K562 (cell line): Measurements from ENCODE around the gene HOXB4. TPM values are rescaled to one million over a fixed set of nuclear protein-coding genes. Genes with fewer than 3 reads are reported as not detected.

Source experiments
- CTCFL ChIP-seq: IDR thresholded peaks from 2 replicates; pipeline ENCODE4 v1.6.1; 2011; ENCODE audit warnings: borderline replicate concordance, low read depth, mild to moderate bottlenecking, moderate library complexity, low read length; ENCODE audit not compliant: insufficient read depth, poor library complexity, severe bottlenecking
- FOXJ2 ChIP-seq: fragments of 200-800 bp; sonication (Bioruptor generic); IDR thresholded peaks from 2 replicates; pipeline ENCODE4 v1.6.1; 2016; ENCODE audit warnings: missing genetic modification characterization, missing compliant biosample characterization
- HNRNPUL1 ChIP-seq: fragments of 200-400 bp; formaldehyde crosslinking; IDR thresholded peaks from 2 replicates; pipeline ENCODE4 v1.6.1; 2017; ENCODE audit warnings: low read length
- KDM5B ChIP-seq: fragments of 200-600 bp; sonication (generic); IDR thresholded peaks from 2 replicates; pipeline ENCODE4 v1.6.1; 2012; ENCODE audit warnings: low read depth, mild to moderate bottlenecking, moderate library complexity, low read length, control low read depth, inconsistent platforms; ENCODE audit not compliant: insufficient replicate concordance
- MNT ChIP-seq, 2 experiments: fragments of 450-650 bp; conservative IDR thresholded peaks; 2 replicates each; pipeline ENCODE4 v1.6.1; 2017; ENCODE audit warnings: mild to moderate bottlenecking in 2 of 2, moderate library complexity in 2 of 2
- NFATC3 ChIP-seq: fragments of 450-650 bp; IDR thresholded peaks from 2 replicates; pipeline ENCODE4 v1.6.1; 2017; ENCODE audit warnings: mild to moderate bottlenecking
- PHB ChIP-seq: fragments of 250-450 bp; sonication (Bioruptor Pico); IDR thresholded peaks from 2 replicates; pipeline ENCODE4 v1.5.0; 2021
- POLR2B ChIP-seq: fragments of 450-650 bp; IDR thresholded peaks from 2 replicates; pipeline ENCODE4 v1.6.1; 2018; ENCODE audit warnings: low read depth; ENCODE audit not compliant: partially characterized antibody
- RBFOX2 ChIP-seq: fragments of 200-400 bp; formaldehyde crosslinking; IDR thresholded peaks from 2 replicates; pipeline ENCODE4 v1.6.1; 2017; ENCODE audit warnings: low read depth, mild to moderate bottlenecking, low read length, moderate library complexity
- RBM17 ChIP-seq: fragments of 200-400 bp; formaldehyde crosslinking; IDR thresholded peaks from 2 replicates; pipeline ENCODE4 v1.6.1; 2017; ENCODE audit warnings: low read depth, mild to moderate bottlenecking, low read length, borderline replicate concordance
- ZBTB9 ChIP-seq: fragments of 450-650 bp; formaldehyde crosslinking; IDR thresholded peaks from 2 replicates; pipeline ENCODE4 v1.4.0; 2020; ENCODE audit warnings: mild to moderate bottlenecking, moderate library complexity
- ZNF239 ChIP-seq: fragments of 250-450 bp; sonication (Bioruptor Pico); IDR thresholded peaks from 2 replicates; pipeline ENCODE4 v1.4.0; 2020; ENCODE audit warnings: mild to moderate bottlenecking
- ZNF561 ChIP-seq: fragments of 450-650 bp; formaldehyde crosslinking; conservative IDR thresholded peaks from 2 replicates; pipeline ENCODE4 v1.4.0; 2020; ENCODE audit warnings: mild to moderate bottlenecking, moderate library complexity
- polyA plus RNA-seq, 8 experiments: library from polyadenylated mRNA; depleted of rRNA in 4 of 8; stranded (reverse) in 5 of 8; unstranded in 3 of 8; fragments of >200 nt; fragmentation: Nextera tagmentation in 2 of 8; fragmentation: Illumina TruSeq in 1 of 8; extraction: Ambion mirVana in 2 of 8; extraction: Trizol in 1 of 8; gene quantifications; 2 replicates each; pipeline versions ENCODE4 v1.2.1 to v1.2.3, GENCODE V29; 2011 to 2014; ENCODE audit warnings: inconsistent platforms in 1 of 8, missing spikeins in 1 of 8
- total RNA-seq, 7 experiments: library from RNA; depleted of rRNA in 6 of 7; stranded (reverse); fragments of >200 nt in 6 of 7; fragmentation: Illumina TruSeq in 2 of 7; extraction: Trizol in 2 of 7; gene quantifications; 2 replicates each; pipeline versions ENCODE4 v1.2.1 to v1.2.3, GENCODE V29; 2011 to 2021; ENCODE audit warnings: low replicate concordance in 1 of 7
- TF ChIP-seq, protein P1 (sequence below): fragments of 450-650 bp; formaldehyde crosslinking; conservative IDR thresholded peaks from 2 replicates; pipeline ENCODE4 v1.4.0; 2022; ENCODE audit warnings: mild to moderate bottlenecking, missing genetic modification characterization
- TF ChIP-seq, protein P2 (sequence below): fragments of 250-450 bp; sonication (Bioruptor Pico); IDR thresholded peaks from 2 replicates; pipeline ENCODE4 v1.5.0; 2021; ENCODE audit warnings: mild to moderate bottlenecking, borderline replicate concordance

Gene HOXB4
- total and polyA plus RNA-seq, 9 of the 15 experiments (the other 6 are each of a cell fraction or from before 2014, with no cell fraction given): 1.6 to 34.9 (median 14.9) TPM

- peak in 1 of 2 experiments; percentile 32; a peak in 1 of 4 replicates for TF ChIP-seq MNT (conservative IDR thresholded peaks at IDR 0.05)
- TF ChIP-seq ZNF239: no peak
- no peak for TF ChIP-seq FOXJ2
- TF ChIP-seq CTCFL: no peak
- no peak for TF ChIP-seq ZNF561 (CRISPR knock-in tag)
- TF ChIP-seq RBM17: no peak
- no peak for TF ChIP-seq NFATC3
- TF ChIP-seq, protein P1, sequence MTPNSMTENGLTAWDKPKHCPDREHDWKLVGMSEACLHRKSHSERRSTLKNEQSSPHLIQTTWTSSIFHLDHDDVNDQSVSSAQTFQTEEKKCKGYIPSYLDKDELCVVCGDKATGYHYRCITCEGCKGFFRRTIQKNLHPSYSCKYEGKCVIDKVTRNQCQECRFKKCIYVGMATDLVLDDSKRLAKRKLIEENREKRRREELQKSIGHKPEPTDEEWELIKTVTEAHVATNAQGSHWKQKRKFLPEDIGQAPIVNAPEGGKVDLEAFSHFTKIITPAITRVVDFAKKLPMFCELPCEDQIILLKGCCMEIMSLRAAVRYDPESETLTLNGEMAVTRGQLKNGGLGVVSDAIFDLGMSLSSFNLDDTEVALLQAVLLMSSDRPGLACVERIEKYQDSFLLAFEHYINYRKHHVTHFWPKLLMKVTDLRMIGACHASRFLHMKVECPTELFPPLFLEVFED (CRISPR knock-in tag): no peak
- peak; percentile 74 for TF ChIP-seq RBFOX2
- TF ChIP-seq KDM5B: no peak
- TF ChIP-seq, protein P2, sequence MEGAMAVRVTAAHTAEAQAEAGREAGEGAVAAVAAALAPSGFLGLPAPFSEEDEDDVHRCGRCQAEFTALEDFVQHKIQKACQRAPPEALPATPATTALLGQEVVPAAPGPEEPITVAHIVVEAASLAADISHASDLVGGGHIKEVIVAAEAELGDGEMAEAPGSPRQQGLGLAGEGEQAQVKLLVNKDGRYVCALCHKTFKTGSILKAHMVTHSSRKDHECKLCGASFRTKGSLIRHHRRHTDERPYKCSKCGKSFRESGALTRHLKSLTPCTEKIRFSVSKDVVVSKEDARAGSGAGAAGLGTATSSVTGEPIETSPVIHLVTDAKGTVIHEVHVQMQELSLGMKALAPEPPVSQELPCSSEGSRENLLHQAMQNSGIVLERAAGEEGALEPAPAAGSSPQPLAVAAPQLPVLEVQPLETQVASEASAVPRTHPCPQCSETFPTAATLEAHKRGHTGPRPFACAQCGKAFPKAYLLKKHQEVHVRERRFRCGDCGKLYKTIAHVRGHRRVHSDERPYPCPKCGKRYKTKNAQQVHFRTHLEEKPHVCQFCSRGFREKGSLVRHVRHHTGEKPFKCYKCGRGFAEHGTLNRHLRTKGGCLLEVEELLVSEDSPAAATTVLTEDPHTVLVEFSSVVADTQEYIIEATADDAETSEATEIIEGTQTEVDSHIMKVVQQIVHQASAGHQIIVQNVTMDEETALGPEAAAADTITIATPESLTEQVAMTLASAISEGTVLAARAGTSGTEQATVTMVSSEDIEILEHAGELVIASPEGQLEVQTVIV (CRISPR knock-in tag): no peak
- no peak for TF ChIP-seq ZBTB9
- TF ChIP-seq POLR2B: peak; percentile 38
- TF ChIP-seq HNRNPUL1: no peak
- no peak for TF ChIP-seq PHB (CRISPR knock-in tag)
Measured at GRCh38 chr17:48544349-48545021, 33.7 kb downstream of the HOXB4 start (continued).
